COLO668 (cell line): ENCODE data around the gene WDR36.
"Not testable (repeated sequence)": the region's sequence is repeated elsewhere in the genome, so short reads cannot be mapped to it uniquely, and the experiment has no call there.

Source experiments
- DNase-seq: peaks from one replicate; lab custom pipeline; 2025; ENCODE audit not compliant: unreplicated experiment; lab: John Stamatoyannopoulos, UW

WDR36 gene

GRCh38 chr5:111134864-111135263 lies 42.7 kb downstream of the WDR36 start:
- DNase-seq: no peak

GRCh38 chr5:111135363-111135762 lies 43.2 kb downstream of the WDR36 start:
- DNase-seq: no peak

GRCh38 chr5:111135946-111136345 lies 43.8 kb downstream of the WDR36 start:
- no peak for DNase-seq

GRCh38 chr5:111138096-111138495 lies 45.9 kb downstream of the WDR36 start:
- no peak for DNase-seq

GRCh38 chr5:111141471-111141870 lies 49.3 kb downstream of the WDR36 start:
- DNase-seq: not testable (repeated sequence)

- DNase-seq: no peak
Measured at GRCh38 chr5:111142932-111143331, 50.8 kb downstream of the WDR36 start.

GRCh38 chr5:111143910-111144309 lies 51.8 kb downstream of the WDR36 start:
- no peak for DNase-seq

- no peak for DNase-seq
Measured at GRCh38 chr5:111144352-111144930, 52.3 kb downstream of the WDR36 start.

- no peak for DNase-seq
Measured at GRCh38 chr5:111146053-111146452, 53.9 kb downstream of the WDR36 start.

- no peak for DNase-seq
Measured at GRCh38 chr5:111147502-111147901, 55.4 kb downstream of the WDR36 start.

- DNase-seq: no peak
Measured at GRCh38 chr5:111151998-111152397, 59.9 kb downstream of the WDR36 start.

- no peak for DNase-seq
Measured at GRCh38 chr5:111153483-111153882, 61.3 kb downstream of the WDR36 start.

GRCh38 chr5:111153945-111154344 lies 61.8 kb downstream of the WDR36 start:
- no peak for DNase-seq

GRCh38 chr5:111158105-111158744 lies 66.1 kb downstream of the WDR36 start:
- peak; percentile 43 for DNase-seq

- DNase-seq: no peak
Measured at GRCh38 chr5:111159845-111160244, 67.7 kb downstream of the WDR36 start.

GRCh38 chr5:111163000-111163399 lies 70.9 kb downstream of the WDR36 start:
- no peak for DNase-seq

- no peak for DNase-seq
Measured at GRCh38 chr5:111165058-111165457, 72.9 kb downstream of the WDR36 start.

GRCh38 chr5:111167551-111167950 lies 75.4 kb downstream of the WDR36 start:
- DNase-seq: no peak

GRCh38 chr5:111168608-111169007 lies 76.5 kb downstream of the WDR36 start:
- no peak for DNase-seq

- DNase-seq: no peak
Measured at GRCh38 chr5:111169269-111169668, 77.1 kb downstream of the WDR36 start.

- no peak for DNase-seq
Measured at GRCh38 chr5:111170279-111170678, 78.1 kb downstream of the WDR36 start.

- DNase-seq: no peak
Measured at GRCh38 chr5:111172504-111172903, 80.4 kb downstream of the WDR36 start.

GRCh38 chr5:111173476-111173875 lies 81.3 kb downstream of the WDR36 start:
- DNase-seq: no peak
